ENCODE data around the gene AKIP1. TPM values are rescaled to one million over a fixed set of nuclear protein-coding genes. Genes with fewer than 3 reads are reported as not detected.

The AKIP1 gene
- total RNA-seq, 4 donors from 2014 or later, result 10.1 to 18.6 (median 13.6) TPM

DNA sequence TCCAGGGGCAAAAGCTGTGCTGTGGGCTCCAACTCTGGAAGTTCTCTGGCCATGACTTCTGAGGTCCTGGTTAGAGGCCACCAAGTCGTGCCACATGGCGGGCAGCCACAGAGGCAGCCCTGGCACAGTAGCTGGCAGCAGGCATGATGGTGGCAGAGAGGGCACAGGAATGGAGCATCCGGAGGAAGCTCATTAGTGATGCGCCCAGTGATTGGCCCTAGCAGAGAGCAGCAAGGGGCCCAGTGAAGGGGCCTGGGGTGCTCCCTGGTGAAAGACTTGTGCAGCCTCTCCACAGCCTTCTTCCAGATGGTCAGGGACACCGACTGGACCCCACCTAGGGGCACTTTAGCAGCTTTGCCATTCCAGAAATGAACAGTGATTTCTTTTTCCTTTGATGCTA is 14.7 kb downstream of the AKIP1 start:
- WGBS, 2 donors, result 88 to 97% methylated on average over 5 of the region's 5 CpGs
- no peak for DNase-seq (ENCODE audit: low spot score in 2 of 2)
- TF ChIP-seq, protein P1, sequence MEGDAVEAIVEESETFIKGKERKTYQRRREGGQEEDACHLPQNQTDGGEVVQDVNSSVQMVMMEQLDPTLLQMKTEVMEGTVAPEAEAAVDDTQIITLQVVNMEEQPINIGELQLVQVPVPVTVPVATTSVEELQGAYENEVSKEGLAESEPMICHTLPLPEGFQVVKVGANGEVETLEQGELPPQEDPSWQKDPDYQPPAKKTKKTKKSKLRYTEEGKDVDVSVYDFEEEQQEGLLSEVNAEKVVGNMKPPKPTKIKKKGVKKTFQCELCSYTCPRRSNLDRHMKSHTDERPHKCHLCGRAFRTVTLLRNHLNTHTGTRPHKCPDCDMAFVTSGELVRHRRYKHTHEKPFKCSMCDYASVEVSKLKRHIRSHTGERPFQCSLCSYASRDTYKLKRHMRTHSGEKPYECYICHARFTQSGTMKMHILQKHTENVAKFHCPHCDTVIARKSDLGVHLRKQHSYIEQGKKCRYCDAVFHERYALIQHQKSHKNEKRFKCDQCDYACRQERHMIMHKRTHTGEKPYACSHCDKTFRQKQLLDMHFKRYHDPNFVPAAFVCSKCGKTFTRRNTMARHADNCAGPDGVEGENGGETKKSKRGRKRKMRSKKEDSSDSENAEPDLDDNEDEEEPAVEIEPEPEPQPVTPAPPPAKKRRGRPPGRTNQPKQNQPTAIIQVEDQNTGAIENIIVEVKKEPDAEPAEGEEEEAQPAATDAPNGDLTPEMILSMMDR (IDR thresholded peaks at IDR 0.05), result no peak
- TF ChIP-seq POLR2A (IDR thresholded peaks at IDR 0.05), result no peak

DNA sequence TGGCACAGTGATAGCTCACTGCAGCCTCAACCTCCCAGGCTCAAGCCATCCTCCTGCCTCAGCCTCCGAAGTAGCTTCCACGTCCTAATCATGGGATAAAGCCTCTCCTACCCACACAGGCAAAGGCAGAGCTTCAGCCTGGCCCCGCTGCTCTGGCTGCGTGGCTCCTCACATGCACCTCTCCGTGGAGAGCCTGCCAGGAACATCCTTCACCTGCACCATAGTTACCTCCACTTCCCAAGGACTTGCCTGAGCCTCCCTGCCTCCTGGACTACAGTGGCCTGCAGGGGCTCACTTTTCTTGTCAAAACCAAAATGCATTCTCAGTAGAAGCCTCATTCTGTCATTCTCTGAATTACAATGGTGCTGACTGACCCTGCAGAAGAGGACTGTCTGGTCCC is 15.2 kb downstream of the AKIP1 start:
- 95 to 96% methylated on average over 5 of the region's 5 CpGs for WGBS, 2 donors
- intact Hi-C loops (cut with DNase I; ENCODE audit: low total_unique reads), result no loop called here
- no peak for DNase-seq (ENCODE audit: low spot score in 2 of 2)
- TF ChIP-seq POLR2A (IDR thresholded peaks at IDR 0.05), result no peak
- TF ChIP-seq, protein P1 (IDR thresholded peaks at IDR 0.05), result no peak
- H3K4me3 ChIP-seq (ENCODE audit: low read depth, poor library complexity, severe bottlenecking), result no peak overlapping the region

More for the DNA sequence above, 14.7 kb downstream of the AKIP1 start:
- no peak overlapping the region for H3K4me3 ChIP-seq (ENCODE audit: low read depth, poor library complexity, severe bottlenecking)
- intact Hi-C loops (cut with DNase I; ENCODE audit: low total_unique reads), result no loop called here

DNA sequence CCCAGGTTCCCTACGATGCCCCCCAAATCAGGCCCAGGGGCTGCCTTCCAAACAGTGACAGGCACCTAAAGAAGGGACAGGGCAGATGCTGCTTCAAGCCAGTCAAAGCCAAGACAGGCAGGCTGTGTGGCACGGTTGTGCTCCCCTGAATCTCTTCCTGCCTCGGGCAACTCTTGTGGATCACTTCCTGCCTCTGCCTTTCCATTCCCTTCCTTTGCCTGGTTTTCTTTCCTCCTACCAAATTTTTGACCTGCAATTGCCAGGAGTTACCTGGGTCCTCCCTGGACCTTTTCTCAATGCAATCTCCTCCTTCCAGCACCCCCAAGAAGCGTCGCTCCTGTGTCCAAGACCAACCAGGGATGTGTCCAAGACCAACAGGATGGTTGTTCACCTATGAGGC is 16.2 kb downstream of the AKIP1 start:
- H3K4me3 ChIP-seq (ENCODE audit: low read depth, poor library complexity, severe bottlenecking), result no peak overlapping the region
- no peak for TF ChIP-seq POLR2A (IDR thresholded peaks at IDR 0.05)
- TF ChIP-seq, protein P1 (IDR thresholded peaks at IDR 0.05), result no peak
- intact Hi-C loops (cut with DNase I; ENCODE audit: low total_unique reads), result no loop called here
- 79 to 88% methylated on average over 5 of the region's 5 CpGs for WGBS, 2 donors
- no peak for DNase-seq (ENCODE audit: low spot score in 2 of 2)

DNA sequence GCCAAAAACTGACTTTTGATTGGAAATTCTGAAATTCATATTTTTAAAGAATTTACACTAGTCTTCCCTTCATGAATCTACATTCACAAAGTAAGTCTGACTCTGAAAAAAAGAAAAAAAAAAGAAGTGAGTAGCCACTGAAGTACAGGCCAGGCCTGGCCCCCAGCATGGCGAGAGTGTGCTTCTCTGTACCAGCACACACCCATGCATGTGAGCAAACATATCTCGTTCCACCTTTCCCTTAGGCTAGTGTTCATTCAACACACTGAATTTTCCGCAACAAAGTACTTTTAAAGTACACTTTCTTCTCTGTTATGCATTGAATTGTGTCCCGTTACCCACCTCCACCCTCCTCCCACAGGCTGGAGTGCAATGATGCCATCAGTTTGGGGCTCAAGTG is 17.2 kb downstream of the AKIP1 start:
- 66 to 82% methylated on average over 4 of the region's 4 CpGs for WGBS, 2 donors
- no peak for DNase-seq (ENCODE audit: low spot score in 2 of 2)
- no peak overlapping the region for H3K4me3 ChIP-seq (ENCODE audit: low read depth, poor library complexity, severe bottlenecking)
- intact Hi-C loops (cut with DNase I; ENCODE audit: low total_unique reads), result no loop called here
- TF ChIP-seq, protein P1 (IDR thresholded peaks at IDR 0.05), result no peak
- no peak for TF ChIP-seq POLR2A (IDR thresholded peaks at IDR 0.05)

DNA sequence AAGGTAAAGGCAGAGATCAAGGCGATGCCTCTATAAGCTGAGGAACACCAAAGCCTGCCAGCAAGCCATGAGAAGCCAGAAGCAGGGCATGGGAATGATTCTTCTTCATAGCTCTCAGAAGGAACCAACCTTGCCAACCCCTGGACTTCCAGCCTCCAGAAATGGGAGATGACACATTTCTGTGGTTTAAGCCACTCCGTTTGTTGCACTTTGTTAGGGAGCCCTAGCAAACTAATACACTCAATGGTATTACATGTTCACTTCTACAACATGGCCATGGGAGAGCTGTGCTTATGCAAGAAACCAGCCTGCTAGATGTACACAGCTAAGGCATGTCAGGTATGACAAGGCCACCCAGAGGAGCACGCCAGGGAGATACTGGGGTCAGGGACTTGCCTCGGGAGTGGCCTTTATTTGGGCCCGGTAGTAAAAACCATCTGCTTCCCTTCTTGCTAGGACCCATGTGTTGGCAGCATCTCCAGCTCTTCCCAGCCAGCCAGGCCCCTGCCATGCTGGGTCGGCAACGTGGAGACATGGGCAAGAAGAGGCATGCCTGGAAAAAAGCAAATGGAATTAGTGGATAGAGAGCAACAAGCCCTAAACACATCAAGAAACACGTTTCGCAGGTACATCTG is 18.1 kb downstream of the AKIP1 start:
- TF ChIP-seq, protein P1 (IDR thresholded peaks at IDR 0.05), result no peak
- TF ChIP-seq POLR2A (IDR thresholded peaks at IDR 0.05), result no peak
- 57 to 59% methylated on average over 9 of the region's 9 CpGs for WGBS, 2 donors
- H3K4me3 ChIP-seq (ENCODE audit: low read depth, poor library complexity, severe bottlenecking), result no peak overlapping the region
- intact Hi-C loops (cut with DNase I; ENCODE audit: low total_unique reads), result no loop called here
- DNase-seq (ENCODE audit: low spot score in 2 of 2), result no peak
